Measurements from ENCODE around the gene CISTR.
"Not testable (repeated sequence)": the region's sequence is repeated elsewhere in the genome, so short reads cannot be mapped to it uniquely, and the experiment has no call there.

CISTR gene

GRCh38 chr12:53751336-53752191 is at the start of gene CISTR:
Gene CISTR, minus strand, starts transcription at chr12:53751979.
- peak; percentile 69 for DNase-seq (ENCODE audit: low spot score)

GRCh38 chr12:53798575-53798974 is 46.8 kb upstream of the CISTR start:
- DNase-seq (ENCODE audit: low spot score): no peak

GRCh38 chr12:53795927-53796326 is 44.1 kb upstream of the CISTR start:
- no peak for DNase-seq (ENCODE audit: low spot score)

- DNase-seq (ENCODE audit: low spot score): no peak
Measured at GRCh38 chr12:53793221-53793620, 41.4 kb upstream of the CISTR start.

GRCh38 chr12:53791735-53792326 is 40.1 kb upstream of the CISTR start:
- DNase-seq (ENCODE audit: low spot score): peak; percentile 24

GRCh38 chr12:53789570-53789969 is 37.8 kb upstream of the CISTR start:
- no peak for DNase-seq (ENCODE audit: low spot score)

GRCh38 chr12:53788892-53789291 is 37.1 kb upstream of the CISTR start:
- no peak for DNase-seq (ENCODE audit: low spot score)

GRCh38 chr12:53786411-53786810 is 34.6 kb upstream of the CISTR start:
- DNase-seq (ENCODE audit: low spot score): no peak

GRCh38 chr12:53785161-53785560 is 33.4 kb upstream of the CISTR start:
- DNase-seq (ENCODE audit: low spot score): no peak

- no peak for DNase-seq (ENCODE audit: low spot score)
Measured at GRCh38 chr12:53782093-53782703, 30.4 kb upstream of the CISTR start.

- DNase-seq (ENCODE audit: low spot score): no peak
Measured at GRCh38 chr12:53781228-53781801, 29.5 kb upstream of the CISTR start.

- DNase-seq (ENCODE audit: low spot score): no peak
Measured at GRCh38 chr12:53780323-53780722, 28.5 kb upstream of the CISTR start.

GRCh38 chr12:53779679-53780078 is 27.9 kb upstream of the CISTR start:
- DNase-seq (ENCODE audit: low spot score): not testable (repeated sequence)

GRCh38 chr12:53777936-53778644 is 26.3 kb upstream of the CISTR start:
- DNase-seq (ENCODE audit: low spot score): no peak

- DNase-seq (ENCODE audit: low spot score): no peak
Measured at GRCh38 chr12:53777412-53777811, 25.6 kb upstream of the CISTR start.

GRCh38 chr12:53776872-53777271 is 25.1 kb upstream of the CISTR start:
- DNase-seq (ENCODE audit: low spot score): no peak

GRCh38 chr12:53775478-53776145 is 23.8 kb upstream of the CISTR start:
- no peak for DNase-seq (ENCODE audit: low spot score)

- DNase-seq (ENCODE audit: low spot score): no peak
Measured at GRCh38 chr12:53770281-53770680, 18.5 kb upstream of the CISTR start.

GRCh38 chr12:53768976-53769375 is 17.2 kb upstream of the CISTR start:
- no peak for DNase-seq (ENCODE audit: low spot score)

GRCh38 chr12:53766881-53767280 is 15.1 kb upstream of the CISTR start:
- DNase-seq (ENCODE audit: low spot score): no peak

- no peak for DNase-seq (ENCODE audit: low spot score)
Measured at GRCh38 chr12:53765891-53766290, 14.1 kb upstream of the CISTR start.

- no peak for DNase-seq (ENCODE audit: low spot score)
Measured at GRCh38 chr12:53764615-53765014, 12.8 kb upstream of the CISTR start.
